Cardiac septum (tissue), 1 donor: ENCODE data around the gene COMMD10. TPM values are rescaled to one million over a fixed set of nuclear protein-coding genes. Genes with fewer than 3 reads are reported as not detected.

Source experiments
- DNase-seq: peaks from one replicate; pipeline ENCODE4 v3.0.0-alpha.2; 2020; ENCODE audit warnings: low spot score
- intact Hi-C: fragments of 100-400 bp; cut with DNase I; formaldehyde crosslinking; loops from one replicate; pipeline ENCODE4 v1.14.0; 2022
- total RNA-seq: library from RNA; stranded (reverse); fragmentation: NEBNext Ultra II Directional; extraction: Animal tissue kit (Norgen Biotek cat#: 25700); gene quantifications from one replicate; pipeline ENCODE4 v1.2.1, GENCODE V29; 2021
- donor health status: DM: no; HTN: no; CAD: no.

The COMMD10 gene
- total RNA-seq, 1 donor from 2014 or later, result 27.5 TPM

GRCh38 chr5:116275282-116275681, 190.5 kb downstream of the COMMD10 start:
- intact Hi-C loops, result no loop called here
- DNase-seq, result no peak

DNA sequence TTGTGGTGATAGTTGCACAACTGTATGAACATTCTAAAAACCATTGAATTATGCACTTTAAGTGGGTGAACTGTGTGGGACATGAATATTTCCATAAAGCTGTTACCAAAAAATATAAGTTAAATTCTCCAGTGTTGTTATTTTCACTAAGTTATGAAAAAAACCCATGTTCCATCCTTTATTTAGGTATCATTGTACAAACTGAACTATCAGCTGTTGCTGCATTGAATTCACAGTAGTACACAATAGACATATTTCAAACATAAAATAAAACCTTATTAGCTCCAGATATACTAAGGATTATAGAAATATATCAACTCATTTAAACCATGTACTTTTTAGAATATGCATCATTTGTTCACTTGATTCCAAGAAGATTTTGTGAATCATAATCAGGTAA, 192.1 kb downstream of the COMMD10 start:
- no peak for DNase-seq
- intact Hi-C loops, result no loop called here

DNA sequence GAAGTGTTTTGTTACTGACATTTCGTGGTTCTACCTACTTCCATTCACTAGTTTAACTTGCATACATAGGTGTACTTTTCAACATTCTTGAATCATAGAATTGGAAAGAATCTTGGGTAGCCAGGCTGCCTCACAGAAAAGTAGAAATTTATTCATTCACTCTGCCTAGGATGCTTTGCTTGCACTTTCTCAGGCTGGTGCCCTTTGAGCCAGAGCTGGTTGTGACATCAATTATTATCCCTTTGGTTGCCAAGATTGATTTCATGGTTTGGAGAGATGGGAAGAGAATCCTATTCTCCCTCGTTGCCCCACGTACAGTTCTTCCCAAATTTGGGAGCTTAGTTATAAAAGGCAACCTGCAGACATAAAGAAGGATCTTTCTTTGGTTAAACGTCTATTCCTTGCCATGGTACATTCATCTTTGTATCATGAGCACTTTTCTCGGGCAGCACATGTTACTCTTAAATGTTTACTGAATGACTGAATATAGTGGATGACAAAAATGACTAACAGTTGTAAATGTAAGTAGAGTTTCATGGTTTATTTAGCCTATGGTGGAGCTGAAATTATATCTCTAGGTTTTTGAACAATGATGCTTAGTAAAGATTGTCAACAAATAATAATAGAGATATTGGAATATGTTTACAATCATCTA, 195.5 kb downstream of the COMMD10 start:
- no peak for DNase-seq
- intact Hi-C loops, result no loop called here

GRCh38 chr5:116281309-116281708, 196.5 kb downstream of the COMMD10 start:
- no peak for DNase-seq
- intact Hi-C loops, result no loop called here

- DNase-seq, result no peak
- intact Hi-C loops, result no loop called here
Observed at GRCh38 chr5:116288524-116288923, 203.7 kb downstream of the COMMD10 start.

DNA sequence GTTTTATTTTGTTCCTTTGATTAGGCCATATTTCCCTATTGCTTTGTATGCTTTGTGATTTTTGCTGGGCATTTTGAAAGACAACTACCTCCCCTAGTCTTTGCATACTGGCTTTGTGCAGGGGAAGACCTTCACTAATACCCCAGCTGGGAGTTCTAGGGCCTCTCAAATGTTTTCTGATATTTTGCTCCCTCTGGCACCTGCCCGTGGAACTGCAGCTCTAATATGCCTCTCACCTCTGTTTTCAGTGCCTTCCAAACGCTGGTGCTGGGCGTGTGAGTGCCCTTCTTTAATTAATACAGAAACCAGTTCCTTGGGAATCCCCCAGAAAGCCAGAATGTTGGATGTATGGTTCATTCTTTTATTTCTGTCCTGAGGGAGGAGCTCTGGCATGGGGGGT, 204.5 kb downstream of the COMMD10 start:
- intact Hi-C loops, result no loop called here
- no peak for DNase-seq

GRCh38 chr5:116291271-116291670, 206.4 kb downstream of the COMMD10 start:
- no peak for DNase-seq
- intact Hi-C loops, result no loop called here

DNA sequence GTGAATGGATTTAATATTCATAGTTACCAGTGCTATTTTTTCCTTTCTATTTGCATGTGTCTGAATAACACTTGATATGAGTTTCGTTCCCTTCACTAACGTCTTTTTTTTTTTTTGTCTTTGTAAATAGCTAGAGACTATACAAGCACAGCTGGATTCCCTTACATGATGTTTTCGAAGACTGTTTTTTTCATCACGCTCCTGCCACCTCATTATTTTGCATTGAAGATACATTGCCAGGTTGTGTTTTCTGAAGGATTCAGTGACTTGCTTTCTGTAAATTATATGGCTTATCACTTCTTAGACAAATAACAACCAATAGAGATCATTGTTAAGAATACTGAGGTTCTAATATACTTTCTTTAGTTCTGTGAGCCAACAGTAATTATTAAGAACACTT, 207.5 kb downstream of the COMMD10 start:
- intact Hi-C loops, result no loop called here

DNA sequence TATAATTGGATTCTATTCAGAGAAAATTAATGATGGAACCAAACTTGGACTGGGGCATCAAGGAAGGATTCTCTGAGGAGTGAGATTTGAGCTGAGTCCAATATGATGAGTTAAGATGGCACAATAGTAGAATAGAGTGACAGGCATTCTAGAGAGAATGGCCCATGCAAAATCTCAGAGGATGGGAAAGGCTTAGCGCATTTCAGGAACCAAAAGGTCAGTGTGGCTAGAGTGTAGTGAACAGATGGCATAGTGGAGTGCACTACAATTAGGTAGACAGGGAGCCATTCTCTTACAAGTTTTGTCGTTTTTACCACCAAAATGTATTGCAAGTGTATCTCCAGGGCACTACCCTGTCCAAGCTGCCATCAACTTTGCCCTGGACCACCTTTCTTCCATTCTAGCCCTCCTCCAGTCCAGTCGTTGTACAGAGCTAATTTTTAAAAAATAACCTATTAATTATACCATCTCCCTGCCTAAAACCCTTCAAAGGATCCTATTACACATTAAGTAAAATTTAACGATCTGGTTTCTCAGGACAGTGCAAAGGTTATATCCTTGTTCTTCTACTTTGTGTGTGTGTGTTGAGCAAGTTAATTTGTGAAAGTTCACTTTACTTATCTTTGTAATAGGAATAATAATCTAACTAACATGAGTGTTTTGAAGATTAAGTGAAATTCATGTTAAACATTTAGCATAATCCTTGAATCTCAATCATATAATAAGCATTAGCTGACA, 211.7 kb downstream of the COMMD10 start:
- no peak for DNase-seq
- intact Hi-C loops, result no loop called here

More for the DNA sequence above, 207.5 kb downstream of the COMMD10 start:
- DNase-seq, result no peak

DNA sequence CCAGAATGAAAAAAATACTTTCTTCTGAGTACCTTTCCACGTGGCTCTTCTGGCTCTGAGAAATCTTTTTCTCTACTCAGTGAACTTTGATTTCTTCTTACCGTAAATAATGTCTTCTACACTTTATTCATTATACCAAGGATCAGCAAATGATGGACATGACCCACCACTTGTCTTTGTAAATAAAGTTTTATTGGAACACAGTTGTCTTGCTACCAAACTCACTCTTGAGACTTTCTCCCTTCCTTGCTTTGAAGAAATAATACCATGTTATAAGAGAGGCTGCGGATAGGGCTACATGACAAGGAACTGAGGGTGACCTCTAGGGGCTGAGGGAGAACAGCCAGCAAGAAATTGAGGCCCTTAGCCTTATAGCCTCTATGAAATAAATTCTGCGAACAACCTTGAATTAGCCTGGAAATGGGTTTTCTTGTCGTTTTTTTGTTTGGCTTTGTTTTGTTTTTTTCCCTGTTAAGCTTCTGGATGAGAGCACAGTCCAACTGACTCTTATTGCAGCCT, 212.5 kb downstream of the COMMD10 start:
- intact Hi-C loops, result no loop called here
- no peak for DNase-seq

DNA sequence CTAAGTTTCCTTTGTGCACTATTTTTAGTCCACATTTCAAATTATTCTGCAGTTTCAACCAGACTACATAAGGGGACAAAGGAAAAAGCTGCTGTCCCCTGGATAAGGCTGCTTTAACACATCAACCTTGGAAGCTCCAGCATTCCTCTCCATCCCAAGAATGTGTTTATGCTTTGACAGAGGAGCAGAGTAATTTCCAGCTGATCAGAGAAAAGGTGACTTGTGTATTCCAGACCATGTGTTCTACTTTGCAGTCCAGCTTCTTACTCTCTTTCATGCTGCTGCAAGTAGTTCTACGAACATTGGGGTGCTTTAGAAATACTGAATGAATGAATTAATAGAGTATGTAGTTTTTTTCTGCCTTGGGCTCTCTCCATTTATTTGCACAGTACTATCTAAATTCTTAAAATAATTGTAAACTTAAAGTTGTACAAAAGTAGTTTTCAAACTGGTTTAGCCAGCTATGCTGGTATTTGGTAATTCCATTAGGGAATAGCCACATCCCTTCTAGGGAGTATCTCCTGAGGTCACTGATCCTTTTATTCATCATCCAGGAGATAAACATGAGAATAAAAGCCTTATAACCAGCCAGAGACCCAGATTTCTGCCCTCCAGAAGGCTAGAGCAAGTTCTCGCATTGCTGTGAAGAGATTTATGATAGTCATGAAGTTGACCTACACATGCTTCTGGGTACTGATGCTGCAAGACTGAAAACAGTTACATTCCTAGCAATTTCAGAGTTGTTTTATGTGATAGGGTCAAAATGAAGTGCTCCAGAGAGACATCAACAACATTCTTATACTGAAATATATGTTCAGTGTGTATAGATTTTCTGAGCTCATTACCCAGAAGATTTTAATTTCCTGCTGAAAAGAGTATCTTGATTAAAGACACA, 215.2 kb downstream of the COMMD10 start:
- intact Hi-C loops, result no loop called here
- DNase-seq, result no peak

DNA sequence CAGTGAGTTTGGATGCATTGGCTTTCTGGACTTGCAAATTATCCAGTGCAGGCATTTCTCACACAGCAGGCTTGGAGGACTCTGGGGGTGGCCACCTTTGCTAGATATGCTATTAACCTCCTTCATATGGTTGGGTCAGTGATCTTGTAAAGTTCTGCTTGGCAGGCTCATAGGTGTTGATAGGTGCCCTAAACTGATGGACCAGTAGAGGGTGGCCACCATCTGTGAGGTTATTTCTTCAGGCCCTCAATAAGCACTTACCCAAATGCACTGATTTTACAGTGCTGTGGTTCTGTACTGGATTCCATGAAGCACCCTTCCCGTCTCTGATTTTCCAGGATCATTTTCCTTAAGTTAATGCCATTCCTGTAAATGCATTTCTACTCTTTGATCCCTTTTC, 216.3 kb downstream of the COMMD10 start:
- intact Hi-C loops, result no loop called here

DNA sequence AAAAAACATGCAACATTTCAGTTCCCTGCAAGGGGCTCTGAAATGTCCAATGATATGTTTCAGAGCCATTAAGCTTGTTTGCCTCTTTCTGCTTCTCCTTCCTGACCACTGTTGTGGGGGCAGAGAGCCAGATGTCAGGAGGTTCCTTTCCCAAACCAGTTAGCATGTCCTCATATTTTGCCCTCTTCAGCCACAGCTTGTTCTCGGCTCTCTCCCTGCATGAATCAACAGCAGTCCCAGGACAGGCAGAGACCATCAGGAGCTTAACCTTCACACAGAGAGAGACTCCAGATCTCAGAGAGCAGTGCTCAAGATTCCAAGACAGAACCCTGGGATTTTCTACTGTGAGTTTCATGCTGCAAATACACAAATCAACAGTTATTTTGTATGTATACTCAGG, 218.5 kb downstream of the COMMD10 start:
- intact Hi-C loops, result no loop called here
- no peak for DNase-seq

More for the DNA sequence above, 216.3 kb downstream of the COMMD10 start:
- DNase-seq, result no peak

GRCh38 chr5:116303810-116304209, 219.0 kb downstream of the COMMD10 start:
- DNase-seq, result no peak
- intact Hi-C loops, result no loop called here

DNA sequence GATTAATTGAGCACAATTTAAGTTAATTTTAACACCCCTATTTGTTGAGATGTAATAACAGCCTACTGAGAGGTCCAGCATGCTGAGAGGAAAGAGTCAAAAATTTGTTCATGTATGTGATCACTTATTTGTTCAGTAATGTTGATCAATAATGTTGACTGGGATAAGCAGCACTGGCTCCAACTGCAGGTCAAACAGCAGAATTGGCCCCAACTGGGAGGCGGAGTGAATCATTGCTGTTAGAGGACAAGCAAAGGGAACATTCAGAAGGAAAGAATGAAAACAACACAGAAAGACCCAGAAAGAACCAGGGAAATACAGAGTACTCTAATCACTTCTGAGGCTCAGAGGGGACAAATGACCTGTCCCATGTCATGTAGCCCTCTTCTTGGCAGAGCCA, 221.1 kb downstream of the COMMD10 start:
- DNase-seq, result no peak
- intact Hi-C loops, result no loop called here

- DNase-seq, result no peak
- intact Hi-C loops, result no loop called here
Observed at GRCh38 chr5:116306846-116307245, 222.0 kb downstream of the COMMD10 start.

DNA sequence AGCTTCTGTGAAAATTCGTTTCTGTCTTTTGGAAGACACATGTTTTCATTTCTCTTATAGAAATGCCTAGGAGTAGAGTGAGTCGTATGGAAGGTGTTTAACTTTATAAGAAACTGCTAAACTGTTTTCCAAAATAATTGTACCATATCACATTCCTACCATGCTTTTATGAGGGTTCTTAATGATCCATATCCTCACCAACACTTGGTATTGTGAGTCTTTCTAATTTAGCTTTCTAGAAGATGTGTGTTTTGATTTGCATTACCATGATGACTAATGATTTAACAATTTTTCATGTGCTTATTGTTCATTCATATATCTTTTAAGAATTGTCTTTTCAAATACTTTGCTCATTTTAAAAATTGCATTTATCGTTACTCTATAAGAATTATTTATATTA, 223.6 kb downstream of the COMMD10 start:
- intact Hi-C loops, result no loop called here
- no peak for DNase-seq

DNA sequence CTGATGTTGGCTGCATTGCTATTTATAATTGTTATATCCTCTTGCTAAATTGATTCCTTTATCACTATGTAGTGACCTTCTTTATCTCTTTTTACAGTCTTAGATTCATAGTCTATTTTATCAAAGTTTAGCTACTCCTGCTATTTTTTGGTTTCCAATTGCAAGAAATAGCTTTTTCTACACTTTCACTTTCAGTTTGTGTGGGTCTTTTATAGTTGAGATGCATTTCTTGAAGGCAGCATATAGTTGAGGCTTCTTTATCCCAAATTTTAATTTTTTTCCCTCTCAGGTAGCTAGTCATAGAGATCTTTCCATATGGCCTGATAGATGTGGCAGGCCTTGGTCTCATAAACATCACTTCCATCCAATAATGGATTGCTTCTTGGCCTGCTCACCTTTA, 228.5 kb downstream of the COMMD10 start:
- intact Hi-C loops, result no loop called here
- DNase-seq, result no peak

DNA sequence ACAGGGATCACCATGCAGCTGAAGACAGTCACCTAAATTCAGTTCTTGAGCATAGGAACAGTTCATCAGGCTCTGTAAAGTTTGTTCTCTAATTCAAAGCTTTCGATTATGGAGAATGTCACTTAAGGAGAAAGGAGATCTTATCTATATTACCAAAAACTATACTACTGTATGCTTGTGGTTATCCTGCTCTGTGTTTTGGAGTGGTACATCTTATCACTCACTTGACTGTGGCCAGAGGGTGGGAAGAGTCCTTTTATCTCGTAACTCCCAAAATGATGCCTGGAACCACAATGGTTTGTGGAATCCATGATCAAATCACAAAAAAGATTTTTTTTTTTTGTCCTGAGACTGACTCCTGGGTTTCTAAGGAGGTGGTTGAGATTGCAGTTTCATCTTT, 230.7 kb downstream of the COMMD10 start:
- DNase-seq, result no peak
- intact Hi-C loops, result no loop called here
